Measurements from ENCODE around the gene ST8SIA5. TPM values are rescaled to one million over a fixed set of nuclear protein-coding genes. Genes with fewer than 3 reads are reported as not detected.

Gene ST8SIA5
- total and polyA plus RNA-seq, 4 donors, result 0.06 to 0.09 (median 0.08) TPM

- Histone ChIP-seq H3K36me3 (ENCODE audit: control insufficient read depth in 4 of 4, insufficient read depth in 4 of 4, low read length in 4 of 4) (no peaks in the 10 kb centered on the region), H3K4me1 (ENCODE audit: control insufficient read depth in 5 of 5, insufficient read depth in 5 of 5, low read length in 5 of 5) (no peaks in the 10 kb centered on the region), H3K9me3 (ENCODE audit: control insufficient read depth in 4 of 4, insufficient read depth in 3 of 4, low read length in 3 of 4) (peaks cover 0 to 2% (median 0%) of the 10 kb centered on the region in 4 donors), H3K27me3 (ENCODE audit: control insufficient read depth in 3 of 3, insufficient read depth in 3 of 3, low read length in 2 of 3) (no peaks in the 10 kb centered on the region), H3K27ac (ENCODE audit: low read depth in 1 of 2, low read length in 1 of 2) (no peak overlapping the region), H3K4me3 (no peak overlapping the region), H3K9ac (ENCODE audit: insufficient read depth in 1 of 2, low read length in 2 of 2) (no peak overlapping the region)
- no peak for ATAC-seq (ENCODE audit: insufficient read depth, low FRiP score)
- no peak for DNase-seq
- no peak for TF ChIP-seq CTCF (IDR thresholded peaks at IDR 0.05; ENCODE audit: control extremely low read depth, extremely low read depth)
- 91 to 92% methylated on average over 2 of the region's 2 CpGs for WGBS, 2 donors
These were observed 62.9 kb downstream of the ST8SIA5 start for GRCh38 chr18:46693996-46694395.

GRCh38 chr18:46688853-46689525 lies 67.9 kb downstream of the ST8SIA5 start:
- no peak for TF ChIP-seq CTCF (IDR thresholded peaks at IDR 0.05; ENCODE audit: control extremely low read depth, extremely low read depth)
- Histone ChIP-seq H3K36me3 (ENCODE audit: control insufficient read depth in 4 of 4, insufficient read depth in 4 of 4, low read length in 4 of 4) (no peaks in the 10 kb centered on the region), H3K4me1 (ENCODE audit: control insufficient read depth in 5 of 5, insufficient read depth in 5 of 5, low read length in 5 of 5) (no peaks in the 10 kb centered on the region), H3K9me3 (ENCODE audit: control insufficient read depth in 4 of 4, insufficient read depth in 3 of 4, low read length in 3 of 4) (no peaks in the 10 kb centered on the region), H3K4me3 (no peak overlapping the region), H3K27me3 (ENCODE audit: control insufficient read depth in 3 of 3, insufficient read depth in 3 of 3, low read length in 2 of 3) (no peaks in the 10 kb centered on the region), H3K9ac (ENCODE audit: insufficient read depth in 1 of 2, low read length in 2 of 2) (no peak overlapping the region), H3K27ac (ENCODE audit: low read depth in 1 of 2, low read length in 1 of 2) (no peak overlapping the region)
- ATAC-seq (ENCODE audit: insufficient read depth, low FRiP score) (no peak), DNase-seq (no peak)
- 79 to 88% methylated on average over 12 of the region's 12 CpGs for WGBS, 2 donors

DNA sequence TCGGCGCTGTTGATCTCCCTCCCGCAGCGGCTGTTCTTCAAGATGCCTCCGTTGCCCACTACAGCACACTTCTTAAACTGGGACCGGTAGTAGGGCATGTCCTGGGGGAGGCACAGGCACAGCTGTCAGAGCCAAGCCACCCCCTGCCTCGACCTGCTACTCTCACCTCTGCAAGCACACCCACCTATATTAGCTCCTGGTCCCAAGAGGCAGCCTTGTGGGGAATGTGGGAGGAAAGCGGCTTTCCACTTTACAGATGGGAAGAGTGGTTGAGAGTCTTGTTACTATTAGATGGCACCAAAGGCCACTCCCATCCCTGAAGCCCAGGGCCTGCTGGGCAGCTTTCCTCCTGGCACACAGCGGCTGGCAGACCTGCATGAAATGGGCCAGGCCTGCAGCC lies 70.7 kb downstream of the ST8SIA5 start:
- no peak for ATAC-seq (ENCODE audit: insufficient read depth, low FRiP score)

More for the DNA sequence above, 70.7 kb downstream of the ST8SIA5 start:
- Histone ChIP-seq H3K9ac (ENCODE audit: insufficient read depth in 1 of 2, low read length in 2 of 2) (no peak overlapping the region), H3K9me3 (ENCODE audit: control insufficient read depth in 4 of 4, insufficient read depth in 3 of 4, low read length in 3 of 4) (no peaks in the 10 kb centered on the region), H3K27me3 (ENCODE audit: control insufficient read depth in 3 of 3, insufficient read depth in 3 of 3, low read length in 2 of 3) (no peaks in the 10 kb centered on the region), H3K27ac (ENCODE audit: low read depth in 1 of 2, low read length in 1 of 2) (no peak overlapping the region), H3K4me3 (no peak overlapping the region), H3K36me3 (ENCODE audit: control insufficient read depth in 4 of 4, insufficient read depth in 4 of 4, low read length in 4 of 4) (no peaks in the 10 kb centered on the region), H3K4me1 (ENCODE audit: control insufficient read depth in 5 of 5, insufficient read depth in 5 of 5, low read length in 5 of 5) (no peaks in the 10 kb centered on the region)
- no peak for DNase-seq
- WGBS, 2 donors, result 89 to 97% methylated on average over 9 of the region's 9 CpGs
- TF ChIP-seq CTCF (IDR thresholded peaks at IDR 0.05; ENCODE audit: control extremely low read depth, extremely low read depth), result no peak
